GM12872 (cell line): ENCODE results near the gene STX18.
A peak's percentile ranks its signal among the peaks of the same experiment; 100 is the strongest.

Source experiments
- TF ChIP-seq, protein P1 (sequence below): IDR thresholded peaks from 3 replicates; pipeline ENCODE4 v1.5.1; 2011; ENCODE audit warnings: low read depth, mild to moderate bottlenecking, low read length, moderate library complexity; ENCODE audit not compliant: insufficient read depth

Gene STX18

DNA sequence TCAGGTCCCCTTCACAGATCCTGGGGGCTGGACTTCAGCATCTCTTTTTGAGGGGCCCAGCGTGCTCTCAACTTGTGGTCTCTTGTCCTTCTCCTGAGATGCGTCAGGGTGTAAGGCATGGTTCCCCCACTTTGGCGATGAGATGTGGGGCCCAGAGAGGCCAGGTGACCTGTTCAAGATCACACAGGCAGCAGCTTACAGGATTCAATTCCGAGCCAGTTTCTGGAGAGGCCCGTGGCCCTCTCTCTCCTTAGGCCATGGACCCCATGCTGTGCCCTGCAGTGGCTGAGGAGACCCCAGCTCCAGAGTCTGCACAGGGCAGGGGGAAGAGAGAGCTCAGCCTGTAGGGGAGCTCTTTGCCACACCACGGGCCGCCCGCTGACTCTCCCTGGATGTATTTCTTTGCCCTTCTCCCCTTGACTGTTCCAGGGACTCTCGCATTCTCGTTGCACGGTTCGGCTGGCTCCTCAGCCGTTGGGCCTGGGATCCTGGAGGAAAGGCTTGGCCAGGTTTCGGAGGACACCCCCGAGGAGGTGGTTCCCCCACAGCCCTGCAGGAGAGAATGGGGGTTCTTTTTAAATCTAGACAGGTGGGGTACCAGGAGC is 136.4 kb downstream of the STX18 start:
- TF ChIP-seq, protein P1, sequence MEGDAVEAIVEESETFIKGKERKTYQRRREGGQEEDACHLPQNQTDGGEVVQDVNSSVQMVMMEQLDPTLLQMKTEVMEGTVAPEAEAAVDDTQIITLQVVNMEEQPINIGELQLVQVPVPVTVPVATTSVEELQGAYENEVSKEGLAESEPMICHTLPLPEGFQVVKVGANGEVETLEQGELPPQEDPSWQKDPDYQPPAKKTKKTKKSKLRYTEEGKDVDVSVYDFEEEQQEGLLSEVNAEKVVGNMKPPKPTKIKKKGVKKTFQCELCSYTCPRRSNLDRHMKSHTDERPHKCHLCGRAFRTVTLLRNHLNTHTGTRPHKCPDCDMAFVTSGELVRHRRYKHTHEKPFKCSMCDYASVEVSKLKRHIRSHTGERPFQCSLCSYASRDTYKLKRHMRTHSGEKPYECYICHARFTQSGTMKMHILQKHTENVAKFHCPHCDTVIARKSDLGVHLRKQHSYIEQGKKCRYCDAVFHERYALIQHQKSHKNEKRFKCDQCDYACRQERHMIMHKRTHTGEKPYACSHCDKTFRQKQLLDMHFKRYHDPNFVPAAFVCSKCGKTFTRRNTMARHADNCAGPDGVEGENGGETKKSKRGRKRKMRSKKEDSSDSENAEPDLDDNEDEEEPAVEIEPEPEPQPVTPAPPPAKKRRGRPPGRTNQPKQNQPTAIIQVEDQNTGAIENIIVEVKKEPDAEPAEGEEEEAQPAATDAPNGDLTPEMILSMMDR, result no peak

DNA sequence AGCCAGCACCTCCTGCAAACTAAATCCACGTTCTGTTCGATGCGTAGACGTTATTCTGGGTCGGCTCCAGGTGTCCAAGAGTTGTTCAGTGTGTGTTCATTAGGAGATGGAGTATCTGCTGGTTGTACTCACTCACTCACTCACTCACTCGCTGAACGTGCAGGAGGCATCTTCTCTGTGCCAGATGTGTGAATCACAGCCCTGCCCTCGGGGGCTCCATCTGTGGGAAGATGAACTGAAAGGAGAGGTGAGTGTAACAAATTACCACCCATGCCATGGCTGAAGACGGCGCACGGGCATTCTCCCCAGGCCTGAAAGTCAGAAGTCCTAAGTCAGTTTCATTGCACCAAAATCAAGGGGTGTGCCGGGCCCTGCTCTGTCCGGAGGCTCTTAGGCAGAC is 138.9 kb downstream of the STX18 start:
- TF ChIP-seq, protein P1, result no peak

DNA sequence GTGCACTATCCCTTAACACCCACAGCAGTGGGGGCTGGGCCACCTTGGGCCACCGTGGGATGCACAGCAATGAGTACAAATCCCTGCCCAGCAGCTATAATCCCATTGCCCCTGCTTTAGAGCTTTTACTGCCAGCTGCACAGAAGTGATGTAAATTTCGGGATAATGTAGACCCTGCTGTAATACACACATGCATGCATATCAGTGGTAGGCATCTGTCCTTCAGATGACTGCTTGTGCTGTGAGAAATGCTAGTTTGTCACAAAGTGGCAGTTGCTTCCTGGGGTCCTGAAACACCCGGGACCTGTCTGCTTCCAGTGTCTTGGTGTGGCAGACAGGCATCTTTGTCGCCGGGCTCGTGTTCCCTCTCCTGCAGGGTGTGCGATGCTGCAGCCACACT is 140.8 kb downstream of the STX18 start:
- TF ChIP-seq, protein P1, result no peak

DNA sequence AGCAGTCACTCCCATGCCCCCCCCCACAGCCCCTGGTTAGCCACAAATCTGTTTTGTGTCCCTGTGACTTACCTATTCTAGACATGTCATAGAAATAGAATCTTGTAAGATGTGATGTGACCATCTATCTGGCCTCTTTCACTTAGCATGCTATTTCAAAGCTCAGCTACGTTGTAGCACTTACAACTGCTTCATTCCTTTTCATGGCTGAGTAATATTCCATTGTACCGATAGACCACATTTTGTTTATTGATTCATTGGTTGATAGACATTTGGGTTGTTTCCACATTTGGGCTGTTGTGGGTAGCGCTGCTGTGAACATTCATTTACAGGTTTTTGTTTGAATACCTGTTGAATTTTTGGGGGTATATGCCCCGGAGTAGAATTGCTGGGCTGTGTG is 143.4 kb downstream of the STX18 start:
- TF ChIP-seq, protein P1, result no peak

DNA sequence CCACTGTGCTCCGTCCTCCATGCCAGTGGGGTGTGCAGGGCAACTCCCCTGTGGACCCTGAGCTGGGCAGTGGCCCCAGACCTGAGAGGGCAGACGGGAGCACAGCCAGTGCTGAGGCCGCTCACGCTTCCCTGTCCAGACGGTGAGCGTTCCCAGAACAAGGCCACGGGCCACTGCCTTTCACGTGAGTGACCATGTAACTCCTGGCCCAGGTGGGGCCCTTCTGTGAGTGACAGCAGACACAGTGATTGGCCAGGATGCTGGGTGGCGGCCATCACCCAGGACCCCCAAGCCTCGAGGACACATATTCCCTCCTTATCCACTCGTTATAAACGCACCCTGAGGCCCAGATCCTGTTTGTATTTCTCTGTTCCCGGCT is 144.4 kb downstream of the STX18 start:
- TF ChIP-seq, protein P1, result no peak

DNA sequence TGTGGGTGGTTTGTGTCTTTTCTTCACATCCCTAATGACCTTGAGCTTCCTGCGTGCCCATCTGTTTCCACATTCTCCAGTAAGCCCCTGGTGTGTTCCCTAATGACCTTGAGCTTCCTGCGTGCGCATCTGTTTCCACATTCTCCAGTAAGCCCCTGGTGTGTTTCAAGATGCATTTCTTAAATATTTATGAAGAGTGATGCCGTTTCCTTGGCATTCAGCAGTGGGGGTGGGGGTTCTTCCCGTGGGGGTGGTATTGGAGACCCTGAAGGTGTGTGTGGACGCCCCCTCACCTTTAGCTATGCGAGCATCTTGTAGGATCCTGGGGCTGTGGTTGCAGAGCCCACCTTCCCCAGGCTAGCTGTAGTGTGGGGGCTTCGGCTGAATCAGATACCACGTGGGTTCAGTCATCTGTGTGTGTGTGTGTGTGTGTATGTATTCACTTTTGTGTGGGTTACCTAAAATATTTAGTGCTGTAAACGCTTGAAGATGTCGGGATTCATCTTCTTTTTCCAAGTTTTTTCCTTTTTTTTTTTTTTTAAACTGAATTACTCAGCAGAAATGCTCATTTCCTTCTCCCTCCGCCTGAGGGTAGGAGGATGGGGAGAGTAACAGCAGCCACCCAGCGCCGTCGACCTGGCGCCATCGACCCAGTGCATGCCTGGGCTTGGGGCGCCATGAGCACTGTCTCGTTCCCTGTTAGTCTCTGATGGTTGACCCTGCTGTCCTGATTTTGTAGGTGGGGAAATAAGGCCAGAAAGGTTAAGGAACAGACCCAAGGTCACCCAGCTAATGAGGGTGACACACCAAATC is 145.0 kb downstream of the STX18 start:
- TF ChIP-seq, protein P1, result no peak

DNA sequence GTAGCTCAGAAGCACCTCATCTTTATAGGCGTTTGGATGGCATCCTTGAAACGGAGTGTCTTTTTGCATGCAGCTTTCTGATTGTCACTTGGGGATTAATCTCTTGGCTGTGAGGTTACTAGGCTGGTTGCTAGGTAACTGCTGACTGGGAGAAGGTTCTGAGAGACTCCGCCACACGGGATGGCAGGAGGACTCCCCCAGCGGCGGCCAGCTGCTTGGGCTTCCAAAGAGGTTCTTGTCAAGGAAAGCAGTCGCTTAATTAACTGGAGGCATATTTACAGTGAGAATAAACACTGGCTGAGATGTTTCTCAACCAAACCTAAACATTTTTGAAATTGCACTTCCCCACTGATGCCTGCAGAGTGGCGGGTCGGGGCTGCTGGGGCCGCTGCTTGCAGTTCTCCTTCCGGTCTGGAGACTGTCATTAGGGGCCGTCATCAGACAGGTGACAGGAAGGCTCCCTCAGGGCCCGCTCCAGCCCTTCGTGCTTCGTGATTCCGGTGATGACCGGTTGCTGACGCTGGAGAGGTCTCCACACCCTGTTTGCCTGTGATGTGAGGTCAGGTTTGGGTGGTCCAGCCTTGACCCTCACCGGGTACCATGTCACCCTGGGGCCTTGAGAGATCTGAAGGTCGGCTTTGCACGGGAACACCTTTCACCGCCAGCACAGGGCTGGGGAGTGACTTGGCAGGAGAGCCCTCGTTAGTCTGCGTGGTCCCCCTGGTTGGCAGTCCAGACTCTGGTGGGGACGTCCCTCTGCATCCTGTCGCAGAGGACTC is 145.8 kb downstream of the STX18 start:
- TF ChIP-seq, protein P1, result peak; percentile 30; the same call in 1 of the 3 replicates
